Sigmoid colon (tissue), 4 donors: ENCODE measurements around the gene PDGFA.

ENCODE experiments used
- EP300 ChIP-seq, 4 donors: sonication (generic); formaldehyde crosslinking; IDR thresholded peaks; one replicate each; pipeline ENCODE4 v1.6.1; 2017; ENCODE audit warnings: antibody characterized with exemption in 4 of 4
- POLR2A ChIP-seq, 2 donors: fragments of 450-650 bp; IDR thresholded peaks; one replicate each; pipeline ENCODE4 v1.6.1; 2016; ENCODE audit warnings: antibody characterized with exemption in 2 of 2, mild to moderate bottlenecking in 2 of 2, moderate library complexity in 2 of 2
- POLR2AphosphoS5 ChIP-seq, 4 donors: sonication (generic); formaldehyde crosslinking; IDR thresholded peaks; one replicate each; pipeline ENCODE4 v1.6.1; 2017; ENCODE audit warnings: antibody characterized with exemption in 4 of 4
- TF ChIP-seq, protein P1 (sequence below), 4 experiments: fragments of 450-650 bp in 3 of 4; fragments of 200-600 bp in 1 of 4; IDR thresholded peaks; one replicate each; pipeline ENCODE4 v1.5.1; 2016 to 2019; ENCODE audit warnings: antibody characterized with exemption in 4 of 4, mild to moderate bottlenecking in 3 of 4, moderate library complexity in 2 of 4

DNA sequence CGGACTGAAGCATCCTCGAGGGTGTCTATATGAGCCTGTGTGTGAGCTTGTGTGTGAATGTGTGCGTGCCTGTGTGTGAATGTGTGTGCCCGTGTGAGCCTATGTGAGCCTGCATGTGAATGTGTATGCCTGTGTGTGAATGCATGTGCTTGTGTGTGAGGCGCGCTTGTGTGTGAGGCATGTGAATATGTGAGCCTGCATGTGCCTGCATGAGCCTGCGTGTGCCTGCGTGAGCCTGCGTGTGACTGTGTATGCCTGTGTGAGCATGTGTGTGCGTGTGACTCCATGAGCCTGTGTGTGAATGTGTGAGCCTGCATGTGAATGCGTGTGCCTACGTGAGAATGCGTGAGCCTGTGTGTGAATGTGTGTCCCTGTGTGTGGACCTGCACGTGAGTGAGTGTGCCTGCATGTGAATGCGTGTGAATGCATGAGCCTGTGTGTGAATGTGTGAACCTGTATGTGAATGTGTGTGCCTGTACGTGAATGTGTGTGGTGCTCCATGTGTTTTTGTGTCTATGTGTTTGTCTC lies 33.4 kb downstream of the PDGFA start:
- TF ChIP-seq, protein P1, sequence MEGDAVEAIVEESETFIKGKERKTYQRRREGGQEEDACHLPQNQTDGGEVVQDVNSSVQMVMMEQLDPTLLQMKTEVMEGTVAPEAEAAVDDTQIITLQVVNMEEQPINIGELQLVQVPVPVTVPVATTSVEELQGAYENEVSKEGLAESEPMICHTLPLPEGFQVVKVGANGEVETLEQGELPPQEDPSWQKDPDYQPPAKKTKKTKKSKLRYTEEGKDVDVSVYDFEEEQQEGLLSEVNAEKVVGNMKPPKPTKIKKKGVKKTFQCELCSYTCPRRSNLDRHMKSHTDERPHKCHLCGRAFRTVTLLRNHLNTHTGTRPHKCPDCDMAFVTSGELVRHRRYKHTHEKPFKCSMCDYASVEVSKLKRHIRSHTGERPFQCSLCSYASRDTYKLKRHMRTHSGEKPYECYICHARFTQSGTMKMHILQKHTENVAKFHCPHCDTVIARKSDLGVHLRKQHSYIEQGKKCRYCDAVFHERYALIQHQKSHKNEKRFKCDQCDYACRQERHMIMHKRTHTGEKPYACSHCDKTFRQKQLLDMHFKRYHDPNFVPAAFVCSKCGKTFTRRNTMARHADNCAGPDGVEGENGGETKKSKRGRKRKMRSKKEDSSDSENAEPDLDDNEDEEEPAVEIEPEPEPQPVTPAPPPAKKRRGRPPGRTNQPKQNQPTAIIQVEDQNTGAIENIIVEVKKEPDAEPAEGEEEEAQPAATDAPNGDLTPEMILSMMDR (IDR thresholded peaks at IDR 0.05): no peak
- no peak for TF ChIP-seq POLR2A (IDR thresholded peaks at IDR 0.05)
- no peak for TF ChIP-seq EP300 (IDR thresholded peaks at IDR 0.05)
- no peak for TF ChIP-seq POLR2AphosphoS5 (IDR thresholded peaks at IDR 0.05)
